GM12872 (cell line): ENCODE results near the gene TMTC1.

Experiments
- CTCF ChIP-seq: IDR thresholded peaks from 3 replicates; pipeline ENCODE4 v1.5.1; 2011; ENCODE audit warnings: low read depth, mild to moderate bottlenecking, low read length, moderate library complexity; ENCODE audit not compliant: insufficient read depth

Gene TMTC1

GRCh38 chr12:29530436-29530835 is 253.3 kb downstream of the TMTC1 start:
- no peak for TF ChIP-seq CTCF

GRCh38 chr12:29528161-29528560 is 255.6 kb downstream of the TMTC1 start:
- TF ChIP-seq CTCF: no peak

GRCh38 chr12:29521951-29522350 is 261.8 kb downstream of the TMTC1 start:
- no peak for TF ChIP-seq CTCF

- TF ChIP-seq CTCF: peak; percentile 35; the same call in 2 of the 3 replicates
Measured at GRCh38 chr12:29519585-29520182, 264.1 kb downstream of the TMTC1 start.

GRCh38 chr12:29518407-29518806 is 265.3 kb downstream of the TMTC1 start:
- no peak for TF ChIP-seq CTCF

- TF ChIP-seq CTCF: no peak
Measured at GRCh38 chr12:29517264-29517663, 266.5 kb downstream of the TMTC1 start.

GRCh38 chr12:29516431-29516875 is 267.3 kb downstream of the TMTC1 start:
- TF ChIP-seq CTCF: no peak
